ENCODE measurements around the gene KCNK13. TPM values are rescaled to one million over a fixed set of nuclear protein-coding genes. Genes with fewer than 3 reads are reported as not detected.

KCNK13 gene
- total RNA-seq, 2 donors from 2014 or later = 0.93 to 6.0 TPM

DNA sequence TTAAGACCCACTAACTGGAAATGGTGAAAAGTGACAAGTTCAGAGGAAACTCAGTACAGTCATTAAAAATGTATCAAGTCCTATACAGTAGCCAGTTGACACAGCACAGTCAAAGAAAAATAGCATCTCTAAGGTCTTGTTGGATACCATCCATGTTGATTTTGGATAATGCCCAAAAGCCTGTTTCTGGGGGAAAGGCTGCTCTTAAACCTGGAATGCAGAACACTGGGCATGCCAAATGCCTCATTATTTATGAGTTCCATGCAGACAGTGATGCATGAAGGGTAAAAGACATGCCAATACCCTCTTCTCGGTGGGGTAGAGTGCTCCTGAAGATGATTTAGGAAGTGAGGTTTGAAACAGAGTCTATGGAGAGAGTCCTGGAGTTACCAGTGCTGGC, 29.6 kb downstream of the KCNK13 start:
- H3K36me3 ChIP-seq = no peaks in the 10 kb centered on the region
- DNase-seq (ENCODE audit: low spot score) = no peak
- TF ChIP-seq, protein P1, sequence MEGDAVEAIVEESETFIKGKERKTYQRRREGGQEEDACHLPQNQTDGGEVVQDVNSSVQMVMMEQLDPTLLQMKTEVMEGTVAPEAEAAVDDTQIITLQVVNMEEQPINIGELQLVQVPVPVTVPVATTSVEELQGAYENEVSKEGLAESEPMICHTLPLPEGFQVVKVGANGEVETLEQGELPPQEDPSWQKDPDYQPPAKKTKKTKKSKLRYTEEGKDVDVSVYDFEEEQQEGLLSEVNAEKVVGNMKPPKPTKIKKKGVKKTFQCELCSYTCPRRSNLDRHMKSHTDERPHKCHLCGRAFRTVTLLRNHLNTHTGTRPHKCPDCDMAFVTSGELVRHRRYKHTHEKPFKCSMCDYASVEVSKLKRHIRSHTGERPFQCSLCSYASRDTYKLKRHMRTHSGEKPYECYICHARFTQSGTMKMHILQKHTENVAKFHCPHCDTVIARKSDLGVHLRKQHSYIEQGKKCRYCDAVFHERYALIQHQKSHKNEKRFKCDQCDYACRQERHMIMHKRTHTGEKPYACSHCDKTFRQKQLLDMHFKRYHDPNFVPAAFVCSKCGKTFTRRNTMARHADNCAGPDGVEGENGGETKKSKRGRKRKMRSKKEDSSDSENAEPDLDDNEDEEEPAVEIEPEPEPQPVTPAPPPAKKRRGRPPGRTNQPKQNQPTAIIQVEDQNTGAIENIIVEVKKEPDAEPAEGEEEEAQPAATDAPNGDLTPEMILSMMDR (IDR thresholded peaks at IDR 0.05) = no peak
- peak overlapping the region in 1 of 2 donors; percentile 27 for H3K27ac ChIP-seq
- no peak overlapping the region for H3K4me3 ChIP-seq
- peaks cover 0 to 6% of the 10 kb centered on the region in 2 donors for H3K4me1 ChIP-seq
- no peaks in the 10 kb centered on the region for H3K9me3 ChIP-seq
- H3K27me3 ChIP-seq = no peaks in the 10 kb centered on the region

DNA sequence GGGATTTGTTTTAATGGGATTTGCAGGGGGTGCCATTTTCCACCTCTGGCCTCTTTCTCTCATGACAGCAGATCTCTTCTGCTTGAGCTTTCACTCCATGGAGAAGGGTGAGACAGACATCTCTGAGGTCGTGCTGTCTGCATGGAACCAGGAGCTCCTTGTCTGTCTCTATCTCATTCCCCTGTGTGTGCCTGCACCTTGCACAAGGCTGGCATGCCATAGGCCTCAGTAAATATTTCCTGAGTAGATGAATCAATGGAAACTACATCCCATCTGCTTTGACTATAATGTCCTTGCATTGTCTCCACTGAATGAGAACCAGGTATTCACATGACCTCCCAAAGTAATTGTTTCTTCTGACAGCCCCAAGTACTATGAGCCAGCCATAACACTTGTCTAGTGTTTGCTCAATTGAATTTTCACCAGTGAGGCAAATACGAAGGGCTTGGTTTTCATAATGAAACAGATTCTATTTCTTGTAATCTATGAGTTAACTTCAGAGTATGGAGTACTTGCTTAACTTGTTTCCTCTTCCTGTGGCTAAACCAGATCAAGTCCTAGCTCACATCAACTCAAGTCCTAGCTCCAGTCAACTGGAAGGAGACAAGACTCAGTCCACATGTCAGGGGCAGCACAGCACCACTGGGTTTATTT, 32.3 kb downstream of the KCNK13 start:
- DNase-seq (ENCODE audit: low spot score) = no peak
- Histone ChIP-seq H3K4me3 (no peak overlapping the region), H3K9me3 (no peaks in the 10 kb centered on the region), H3K36me3 (no peaks in the 10 kb centered on the region), H3K27ac (no peak overlapping the region), H3K27me3 (no peaks in the 10 kb centered on the region), H3K4me1 (peaks cover 0 to 6% of the 10 kb centered on the region in 2 donors)
- TF ChIP-seq, protein P1 (IDR thresholded peaks at IDR 0.05) = no peak

DNA sequence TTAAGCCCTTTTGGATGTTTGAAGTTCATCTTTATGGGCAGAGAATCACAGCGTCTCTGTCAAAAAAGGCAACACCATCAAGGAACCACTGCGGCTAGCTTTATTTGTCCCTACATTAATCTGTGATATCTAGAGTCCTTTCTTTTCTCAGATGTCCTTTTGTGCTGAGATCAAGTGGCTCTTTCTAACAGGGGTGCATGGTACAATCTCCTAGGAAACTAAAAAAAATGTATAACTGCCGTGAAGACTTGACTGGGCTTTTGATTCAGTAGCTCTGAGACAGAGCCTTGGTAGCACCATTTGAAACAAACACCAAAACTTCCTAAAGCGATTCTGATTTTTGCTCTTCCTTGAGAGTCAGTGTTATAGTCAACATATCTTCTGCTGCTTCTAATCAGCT, 33.3 kb downstream of the KCNK13 start:
- Histone ChIP-seq H3K4me1 (peaks cover 0 to 6% of the 10 kb centered on the region in 2 donors), H3K36me3 (no peaks in the 10 kb centered on the region), H3K27me3 (no peaks in the 10 kb centered on the region), H3K9me3 (no peaks in the 10 kb centered on the region), H3K27ac (no peak overlapping the region), H3K4me3 (no peak overlapping the region)
- TF ChIP-seq, protein P1 (IDR thresholded peaks at IDR 0.05) = no peak
- no peak for DNase-seq (ENCODE audit: low spot score)

DNA sequence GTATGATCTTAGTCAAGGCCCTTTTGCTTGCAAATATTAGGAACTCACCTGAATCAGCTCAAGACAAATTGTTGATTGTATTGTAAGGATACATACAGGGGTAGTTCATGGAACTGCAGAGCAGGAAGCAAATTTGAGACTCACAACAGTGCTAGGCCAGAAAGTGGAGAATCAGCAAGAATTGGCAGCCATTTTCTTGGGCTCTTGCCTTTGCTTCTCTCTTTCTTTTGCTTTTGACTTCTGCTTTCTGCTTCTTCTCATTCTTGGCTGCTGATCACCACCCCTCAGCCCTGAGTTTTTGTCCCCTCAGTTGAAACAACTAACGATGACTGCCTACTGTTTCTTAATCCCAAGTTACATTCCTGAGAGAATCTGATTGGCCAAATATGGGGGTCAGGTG, 34.8 kb downstream of the KCNK13 start:
- H3K36me3 ChIP-seq = no peaks in the 10 kb centered on the region
- peaks cover 0 to under 1% of the 10 kb centered on the region in 2 donors for H3K4me1 ChIP-seq
- H3K27ac ChIP-seq = no peak overlapping the region
- DNase-seq (ENCODE audit: low spot score) = no peak
- TF ChIP-seq, protein P1 (IDR thresholded peaks at IDR 0.05) = no peak
- no peak overlapping the region for H3K4me3 ChIP-seq
- H3K27me3 ChIP-seq = no peaks in the 10 kb centered on the region
- H3K9me3 ChIP-seq = no peaks in the 10 kb centered on the region

DNA sequence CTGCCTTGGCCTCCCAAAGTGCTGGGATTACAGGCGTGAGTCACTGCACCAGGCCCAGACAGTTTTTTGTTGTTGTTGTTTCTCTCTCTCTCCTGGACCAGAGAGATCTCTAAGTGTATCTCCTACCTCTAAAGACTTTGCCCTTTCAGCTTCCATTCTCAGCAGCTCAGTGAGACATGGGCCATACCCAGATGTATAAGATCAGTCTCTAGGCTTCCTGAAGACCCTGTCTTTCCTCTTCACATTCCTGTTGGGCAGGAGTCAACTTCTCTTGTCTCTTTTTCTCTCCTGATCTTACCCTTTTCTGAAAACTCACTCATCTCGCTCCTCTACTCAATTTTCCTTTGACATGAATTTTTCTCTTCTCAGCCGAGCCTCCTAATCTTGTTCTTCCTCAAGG, 42.0 kb downstream of the KCNK13 start:
- DNase-seq (ENCODE audit: low spot score) = no peak
- Histone ChIP-seq H3K27me3 (no peaks in the 10 kb centered on the region), H3K4me3 (no peak overlapping the region), H3K36me3 (no peaks in the 10 kb centered on the region), H3K4me1 (no peaks in the 10 kb centered on the region), H3K27ac (no peak overlapping the region), H3K9me3 (no peaks in the 10 kb centered on the region)
- TF ChIP-seq, protein P1 (IDR thresholded peaks at IDR 0.05) = no peak

DNA sequence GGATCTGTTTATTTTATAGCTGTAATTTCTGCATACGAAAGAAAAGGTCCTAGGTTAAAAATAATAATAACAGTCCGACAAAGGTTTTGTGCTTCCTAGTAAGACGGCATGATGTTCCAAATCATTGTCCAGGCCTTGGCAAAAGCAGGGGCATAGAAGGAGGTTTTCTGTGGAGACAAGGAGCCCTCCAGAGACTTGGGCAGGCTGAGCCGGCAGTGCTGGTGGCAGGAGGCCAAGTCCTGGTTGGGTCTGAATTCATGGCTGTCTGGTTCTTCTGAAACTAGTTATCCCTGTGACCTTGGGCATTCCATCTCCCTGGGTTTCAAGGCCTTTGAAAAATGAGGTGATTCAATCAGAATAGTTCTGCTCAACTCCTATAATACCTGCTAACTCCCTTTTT, 44.0 kb downstream of the KCNK13 start:
- Histone ChIP-seq H3K4me3 (no peak overlapping the region), H3K27me3 (no peaks in the 10 kb centered on the region), H3K27ac (no peak overlapping the region), H3K36me3 (no peaks in the 10 kb centered on the region), H3K4me1 (no peaks in the 10 kb centered on the region), H3K9me3 (no peaks in the 10 kb centered on the region)
- no peak for DNase-seq (ENCODE audit: low spot score)
- TF ChIP-seq, protein P1 (IDR thresholded peaks at IDR 0.05) = no peak
